PC-9 (cell line): Measurements from ENCODE around the gene CCNB1IP1. TPM values are rescaled to one million over a fixed set of nuclear protein-coding genes. Genes with fewer than 3 reads are reported as not detected.

Experiments
- total RNA-seq: library from RNA; stranded (reverse); gene quantifications from 2 replicates; pipeline ENCODE4 v1.2.3, GENCODE V29; 2021

Gene CCNB1IP1
- total RNA-seq, 1 experiment from 2014 or later, result 30.8 TPM

Other genes with a start within 250 kb of the CCNB1IP1 start
- gene OR4K17, start 222.5 kb downstream of the CCNB1IP1 start, total RNA-seq, result not detected in 2 replicates
- gene OR4N5, start 194.5 kb downstream of the CCNB1IP1 start, total RNA-seq, result not detected in 2 replicates
- not detected in 2 replicates for gene OR11G2, start 142.4 kb downstream of the CCNB1IP1 start, total RNA-seq
- not detected in 2 replicates for gene OR11H6, start 109.6 kb downstream of the CCNB1IP1 start, total RNA-seq
- gene OR11H7, start 104.3 kb downstream of the CCNB1IP1 start, total RNA-seq, result not detected in 2 replicates
- gene OR11H4, start 94.0 kb downstream of the CCNB1IP1 start, total RNA-seq, result not detected in 2 replicates
- gene TTC5, start 27.3 kb downstream of the CCNB1IP1 start, total RNA-seq, result 12.6 and 15.8 TPM in 2 replicates
- 22.1 and 23.3 TPM in 2 replicates for gene PARP2, start 10.4 kb upstream of the CCNB1IP1 start, total RNA-seq
- 18.4 and 20.4 TPM in 2 replicates for gene TEP1, start 80.2 kb upstream of the CCNB1IP1 start, total RNA-seq
- 0.11 TPM in 1 of 2 replicates, not detected in the other for gene KLHL33, start 102.9 kb upstream of the CCNB1IP1 start, total RNA-seq
- gene OSGEP, start 121.5 kb upstream of the CCNB1IP1 start, total RNA-seq, result 17.2 and 20.6 TPM in 2 replicates
- 107 and 113 TPM in 2 replicates for gene APEX1, start 121.9 kb upstream of the CCNB1IP1 start, total RNA-seq
- gene PIP4P1, start 128.2 kb upstream of the CCNB1IP1 start, total RNA-seq, result 20.1 and 22.2 TPM in 2 replicates
- 23.5 and 26.9 TPM in 2 replicates for gene PNP, start 136.1 kb upstream of the CCNB1IP1 start, total RNA-seq
- gene RNASE10, start 172.3 kb upstream of the CCNB1IP1 start, total RNA-seq, result 0.68 TPM in 1 of 2 replicates, not detected in the other
- gene RNASE9, start 227.8 kb upstream of the CCNB1IP1 start, total RNA-seq, result not detected in 2 replicates